ENCODE data around the gene ABR. TPM values are rescaled to one million over a fixed set of nuclear protein-coding genes. Genes with fewer than 3 reads are reported as not detected.
A peak's percentile ranks its signal among the peaks of the same experiment; 100 is the strongest.

Gene ABR
- total and polyA plus RNA-seq, 2 of the 13 experiments (the other 11 are each of a cell fraction or from before 2014, with no cell fraction given) = 12.4 to 40.4 TPM

DNA sequence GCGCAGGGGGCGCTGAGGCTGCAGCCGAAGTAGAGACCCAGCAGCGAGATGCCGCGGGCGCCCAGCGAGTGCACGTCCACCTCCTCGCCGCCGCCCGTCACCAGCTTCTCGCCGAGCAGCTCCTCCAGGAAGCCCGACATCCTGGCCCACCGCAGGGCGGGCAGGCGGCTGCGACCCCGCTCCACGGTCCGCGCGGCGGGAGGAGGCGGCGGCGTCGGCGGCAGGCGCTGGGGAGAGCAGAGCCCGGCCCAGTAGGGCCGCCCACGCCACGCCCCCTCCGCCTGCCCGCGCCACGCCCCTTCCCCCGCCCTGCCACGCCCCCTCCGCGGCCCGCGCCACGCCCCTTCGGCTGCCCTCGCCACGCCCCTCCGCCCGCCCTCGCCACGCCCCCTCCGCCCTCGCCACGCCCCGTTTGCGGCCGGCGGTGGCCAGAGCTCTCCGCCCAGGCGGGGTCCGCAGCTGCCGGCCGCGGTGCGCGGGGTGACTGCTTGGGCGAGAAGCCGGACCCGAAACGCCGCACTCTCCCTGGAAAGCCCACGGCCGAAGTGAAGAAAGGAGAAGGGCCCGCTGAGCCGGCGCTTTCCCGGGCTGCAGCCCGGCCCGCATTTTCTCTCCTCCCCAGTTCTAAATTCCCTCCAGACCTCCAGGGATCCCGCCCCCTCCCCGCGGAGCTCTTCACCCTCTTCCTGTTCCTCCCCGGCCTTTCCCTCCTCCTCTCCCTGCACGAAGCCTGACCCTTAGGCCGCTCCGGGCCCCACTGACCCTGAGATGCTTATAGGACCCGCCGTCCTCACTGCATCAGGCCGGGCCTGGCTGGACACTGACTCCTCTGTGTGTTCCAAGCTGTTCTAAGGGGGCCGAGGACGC lies 200.0 kb downstream of the ABR start, which contains the start of gene NXN (continued):
- TF ChIP-seq ZNF138 (CRISPR knock-in tag; IDR thresholded peaks at IDR 0.05; ENCODE audit: low read depth) (0 out of 2 replicates have a peak, but pooled peaks have one; percentile 61), ELF4 (CRISPR knock-in tag; IDR thresholded peaks at IDR 0.05; ENCODE audit: borderline replicate concordance) (0 out of 2 replicates have a peak, but pooled peaks have one; percentile 13), SPEN (CRISPR knock-in tag; IDR thresholded peaks at IDR 0.05; ENCODE audit: low read depth) (0 out of 2 replicates have a peak, but pooled peaks have one; percentile 21), NR2F6 (IDR thresholded peaks at IDR 0.05) (peak; percentile 39; the same call in 1 of the 2 replicates), NR2F6 (CRISPR knock-in tag; IDR thresholded peaks at IDR 0.05) (no peak), HNRNPLL (IDR thresholded peaks at IDR 0.05; ENCODE audit: low read depth, low read length, poor library complexity, severe bottlenecking) (peak; percentile 78), MTA1 (CRISPR knock-in tag; IDR thresholded peaks at IDR 0.05; ENCODE audit: borderline replicate concordance) (0 out of 2 replicates have a peak, but pooled peaks have one; percentile 13), CBX1 (IDR thresholded peaks at IDR 0.05; ENCODE audit: low read depth) (no peak), UBTF (CRISPR knock-in tag; IDR thresholded peaks at IDR 0.05) (peak; percentile 79), NFATC3 (CRISPR knock-in tag; IDR thresholded peaks at IDR 0.05) (no peak), TARDBP (CRISPR knock-in tag; IDR thresholded peaks at IDR 0.05) (0 out of 2 replicates have a peak, but pooled peaks have one; percentile 23), ZFY (CRISPR knock-in tag; IDR thresholded peaks at IDR 0.05) (peak; percentile 62), YEATS4 (CRISPR knock-in tag; IDR thresholded peaks at IDR 0.05; ENCODE audit: borderline replicate concordance) (peak; percentile 44; the same call in 1 of the 2 replicates), ZNF275 (CRISPR knock-in tag; IDR thresholded peaks at IDR 0.05; ENCODE audit: borderline replicate concordance) (0 out of 2 replicates have a peak, but pooled peaks have one; percentile 64), CTCF (CRISPR knock-in tag; IDR thresholded peaks at IDR 0.05) (peak; percentile 53), MED1 (CRISPR knock-in tag; IDR thresholded peaks at IDR 0.05) (peak; percentile 32; the same call in 1 of the 2 replicates), ZNF572 (CRISPR knock-in tag; IDR thresholded peaks at IDR 0.05) (0 out of 2 replicates have a peak, but pooled peaks have one; percentile 24), ZNF558 (CRISPR knock-in tag; IDR thresholded peaks at IDR 0.05; ENCODE audit: borderline replicate concordance) (peak; percentile 93; the same call in 1 of the 2 replicates)
- TF ChIP-seq, protein P1, sequence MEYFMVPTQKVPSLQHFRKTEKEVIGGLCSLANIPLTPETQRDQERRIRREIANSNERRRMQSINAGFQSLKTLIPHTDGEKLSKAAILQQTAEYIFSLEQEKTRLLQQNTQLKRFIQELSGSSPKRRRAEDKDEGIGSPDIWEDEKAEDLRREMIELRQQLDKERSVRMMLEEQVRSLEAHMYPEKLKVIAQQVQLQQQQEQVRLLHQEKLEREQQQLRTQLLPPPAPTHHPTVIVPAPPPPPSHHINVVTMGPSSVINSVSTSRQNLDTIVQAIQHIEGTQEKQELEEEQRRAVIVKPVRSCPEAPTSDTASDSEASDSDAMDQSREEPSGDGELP (IDR thresholded peaks at IDR 0.05; ENCODE audit: borderline replicate concordance, low read depth) = peak; percentile 26; the same call in 1 of the 2 replicates
- TF ChIP-seq, protein P2, sequence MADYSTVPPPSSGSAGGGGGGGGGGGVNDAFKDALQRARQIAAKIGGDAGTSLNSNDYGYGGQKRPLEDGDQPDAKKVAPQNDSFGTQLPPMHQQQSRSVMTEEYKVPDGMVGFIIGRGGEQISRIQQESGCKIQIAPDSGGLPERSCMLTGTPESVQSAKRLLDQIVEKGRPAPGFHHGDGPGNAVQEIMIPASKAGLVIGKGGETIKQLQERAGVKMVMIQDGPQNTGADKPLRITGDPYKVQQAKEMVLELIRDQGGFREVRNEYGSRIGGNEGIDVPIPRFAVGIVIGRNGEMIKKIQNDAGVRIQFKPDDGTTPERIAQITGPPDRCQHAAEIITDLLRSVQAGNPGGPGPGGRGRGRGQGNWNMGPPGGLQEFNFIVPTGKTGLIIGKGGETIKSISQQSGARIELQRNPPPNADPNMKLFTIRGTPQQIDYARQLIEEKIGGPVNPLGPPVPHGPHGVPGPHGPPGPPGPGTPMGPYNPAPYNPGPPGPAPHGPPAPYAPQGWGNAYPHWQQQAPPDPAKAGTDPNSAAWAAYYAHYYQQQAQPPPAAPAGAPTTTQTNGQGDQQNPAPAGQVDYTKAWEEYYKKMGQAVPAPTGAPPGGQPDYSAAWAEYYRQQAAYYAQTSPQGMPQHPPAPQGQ (CRISPR knock-in tag; IDR thresholded peaks at IDR 0.05; ENCODE audit: borderline replicate concordance) = no peak
